ENCODE measurements around the gene PBX2.

GRCh38 chr6:32220021-32220420 is 30.0 kb upstream of the PBX2 start:
- TF ChIP-seq, protein P1, sequence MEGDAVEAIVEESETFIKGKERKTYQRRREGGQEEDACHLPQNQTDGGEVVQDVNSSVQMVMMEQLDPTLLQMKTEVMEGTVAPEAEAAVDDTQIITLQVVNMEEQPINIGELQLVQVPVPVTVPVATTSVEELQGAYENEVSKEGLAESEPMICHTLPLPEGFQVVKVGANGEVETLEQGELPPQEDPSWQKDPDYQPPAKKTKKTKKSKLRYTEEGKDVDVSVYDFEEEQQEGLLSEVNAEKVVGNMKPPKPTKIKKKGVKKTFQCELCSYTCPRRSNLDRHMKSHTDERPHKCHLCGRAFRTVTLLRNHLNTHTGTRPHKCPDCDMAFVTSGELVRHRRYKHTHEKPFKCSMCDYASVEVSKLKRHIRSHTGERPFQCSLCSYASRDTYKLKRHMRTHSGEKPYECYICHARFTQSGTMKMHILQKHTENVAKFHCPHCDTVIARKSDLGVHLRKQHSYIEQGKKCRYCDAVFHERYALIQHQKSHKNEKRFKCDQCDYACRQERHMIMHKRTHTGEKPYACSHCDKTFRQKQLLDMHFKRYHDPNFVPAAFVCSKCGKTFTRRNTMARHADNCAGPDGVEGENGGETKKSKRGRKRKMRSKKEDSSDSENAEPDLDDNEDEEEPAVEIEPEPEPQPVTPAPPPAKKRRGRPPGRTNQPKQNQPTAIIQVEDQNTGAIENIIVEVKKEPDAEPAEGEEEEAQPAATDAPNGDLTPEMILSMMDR (IDR thresholded peaks at IDR 0.05; ENCODE audit: insufficient read depth, low read length) = no peak
- TF ChIP-seq POLR2AphosphoS5 (IDR thresholded peaks at IDR 0.05; ENCODE audit: low read depth) = no peak
- TF ChIP-seq REST (IDR thresholded peaks at IDR 0.05; ENCODE audit: insufficient replicate concordance, low read depth) = no peak
- TF ChIP-seq GABPA (IDR thresholded peaks at IDR 0.05; ENCODE audit: low read depth) = no peak
- TF ChIP-seq SPI1 (IDR thresholded peaks at IDR 0.05; ENCODE audit: borderline replicate concordance, low read depth) = no peak
